Endothelial cell of umbilical vein (primary cell): Measurements from ENCODE around the gene NME5. TPM values are rescaled to one million over a fixed set of nuclear protein-coding genes. Genes with fewer than 3 reads are reported as not detected.

Experiments used
- BruUV-seq: library from RNA; stranded (reverse); fragments of 400-500 nt; replicated peaks from 2 replicates; lab custom pipeline; 2021; lab: Mats Ljungman, UMichigan
- CTCF ChIA-PET: fragments of 300-600, 350-600 bp; sonication (Branson Sonifier 250); formaldehyde crosslinking; loops from one replicate; lab custom pipeline; 2021; ENCODE audit warnings: antibody characterized with exemption, inconsistent platforms; lab: Charles Lee
- POLR2A ChIA-PET: fragments of 300-600, 350-600 bp; sonication (Branson Sonifier 250); formaldehyde crosslinking; loops from one replicate; lab custom pipeline; 2021; ENCODE audit warnings: antibody characterized with exemption, inconsistent platforms; lab: Charles Lee
- DNase-seq: peaks from one replicate; pipeline ENCODE4 v3.0.0-alpha.2; 2011; ENCODE audit warnings: low read depth, low spot score
- FAIRE-seq: peaks from 2 replicates; lab custom pipeline; 2011; peaks lifted over from hg19 to GRCh38; lab: Jason Lieb, UNC
- H2AFZ ChIP-seq: 2 replicates; pipeline ENCODE4 v1.6.0; 2012; ENCODE audit warnings: low read depth, low read length, control low read depth, inconsistent platforms
- H3K27ac ChIP-seq: 2 replicates; pipeline ENCODE4 v1.5.1; 2011; ENCODE audit warnings: low read depth, mild to moderate bottlenecking, control low read depth, low read length, moderate library complexity; ENCODE audit not compliant: insufficient read depth
- H3K27me3 ChIP-seq, 2 experiments: 2 replicates each; pipeline versions ENCODE4 v1.6.0 to v1.6.1; 2011; ENCODE audit warnings: low read length in 2 of 2, mixed read lengths in 1 of 2; ENCODE audit not compliant: control insufficient read depth in 2 of 2, insufficient read depth in 2 of 2
- H3K36me3 ChIP-seq, 2 experiments: 2 replicates in 1 of 2; 3 replicates in 1 of 2; pipeline ENCODE4 v1.5.1; 2011; ENCODE audit warnings: low read length in 2 of 2, mild to moderate bottlenecking in 1 of 2, moderate library complexity in 1 of 2; ENCODE audit not compliant: control insufficient read depth in 2 of 2, insufficient read depth in 2 of 2; ENCODE audit errors: extremely low read depth in 1 of 2
- H3K4me1 ChIP-seq: 3 replicates; pipeline ENCODE4 v1.5.1; 2011; ENCODE audit warnings: mild to moderate bottlenecking, low read length; ENCODE audit not compliant: control insufficient read depth, insufficient read depth; ENCODE audit errors: extremely low read depth
- H3K4me2 ChIP-seq: 2 replicates; pipeline ENCODE4 v1.6.1; 2011; ENCODE audit warnings: low read length, control low read depth, mixed read lengths; ENCODE audit not compliant: insufficient read depth
- H3K4me3 ChIP-seq, 3 experiments: fragments of 200-600 bp in 1 of 3; sonication (generic), shearing (Covaris generic) in 1 of 3; replicated peaks in 1 of 3; 2 replicates each; pipeline ENCODE4 v1.5.1; 2011 to 2016; ENCODE audit warnings: control low read depth in 3 of 3, low read length in 3 of 3, mild to moderate bottlenecking in 2 of 3, inconsistent platforms in 1 of 3, low read depth in 1 of 3, moderate library complexity in 1 of 3; ENCODE audit not compliant: insufficient read depth in 1 of 3
- H3K79me2 ChIP-seq: 2 replicates; pipeline ENCODE4 v1.6.0; 2012; ENCODE audit warnings: low read length, inconsistent platforms; ENCODE audit not compliant: control insufficient read depth, insufficient read depth
- H3K9ac ChIP-seq: replicated peaks from 2 replicates; pipeline ENCODE3; 2011; ENCODE audit warnings: low read length, control low read depth; ENCODE audit not compliant: insufficient read depth; ENCODE audit errors: extremely low read depth
- H3K9me1 ChIP-seq: replicated peaks from 3 replicates; pipeline ENCODE4 v1.6.0; 2011; ENCODE audit warnings: mild to moderate bottlenecking, low read length; ENCODE audit not compliant: control insufficient read depth, insufficient read depth; ENCODE audit errors: extremely low read depth
- H3K9me3 ChIP-seq: replicated peaks from 2 replicates; pipeline ENCODE4 v1.5.1; 2012; ENCODE audit warnings: low read length, inconsistent platforms; ENCODE audit not compliant: control insufficient read depth, insufficient read depth
- H4K20me1 ChIP-seq: replicated peaks from 2 replicates; pipeline ENCODE3; 2011; ENCODE audit warnings: mild to moderate bottlenecking, low read length; ENCODE audit not compliant: control insufficient read depth, insufficient read depth; ENCODE audit errors: extremely low read depth
- EZH2 ChIP-seq: IDR thresholded peaks from 2 replicates; pipeline ENCODE4 v1.6.1; 2012; ENCODE audit warnings: borderline replicate concordance, low read depth, mild to moderate bottlenecking, moderate library complexity, low read length, inconsistent platforms; ENCODE audit not compliant: severe bottlenecking
- FOS ChIP-seq: IDR thresholded peaks from 2 replicates; pipeline ENCODE4 v1.6.1; 2011; ENCODE audit warnings: mild to moderate bottlenecking, low read length, moderate library complexity, borderline replicate concordance; ENCODE audit not compliant: insufficient read depth
- GATA2 ChIP-seq: IDR thresholded peaks from 2 replicates; pipeline ENCODE4 v1.7.0; 2011; ENCODE audit warnings: low read depth, mild to moderate bottlenecking, moderate library complexity, mixed read lengths, low read length; ENCODE audit not compliant: insufficient read length, insufficient read depth
- JUN ChIP-seq: IDR thresholded peaks from 2 replicates; pipeline ENCODE4 v1.6.1; 2011; ENCODE audit warnings: borderline replicate concordance, low read depth; ENCODE audit not compliant: insufficient read length, insufficient read depth
- MYC ChIP-seq: IDR thresholded peaks from one replicate; pipeline ENCODE4 v1.6.1; 2011; ENCODE audit warnings: mild to moderate bottlenecking, low read depth, low read length
- POLR2A ChIP-seq: IDR thresholded peaks from 2 replicates; pipeline ENCODE4 v1.6.1; 2012; ENCODE audit warnings: low read depth, mild to moderate bottlenecking, control low read depth, low read length
- POLR2AphosphoS5 ChIP-seq: IDR thresholded peaks from 2 replicates; pipeline ENCODE4 v1.6.1; 2012; ENCODE audit warnings: low read depth, mild to moderate bottlenecking, control low read depth, low read length, moderate library complexity; ENCODE audit not compliant: insufficient read depth
- dilution Hi-C: fragments of 300-500 bp; cut with MboI; formaldehyde crosslinking; loops from one replicate; pipeline ENCODE4 v1.15.0; 2019; ENCODE audit warnings: low sequenced_read_pairs; ENCODE audit not compliant: extremely low pct_ligation_motif_present
- intact Hi-C: fragments of 100-400 bp; cut with micrococcal nuclease; formaldehyde crosslinking; loops from one replicate; pipeline ENCODE4 v1.10.0; 2022
- polyA plus RNA-seq, 4 experiments: library from polyadenylated mRNA; depleted of rRNA in 3 of 4; stranded (reverse) in 3 of 4; unstranded in 1 of 4; fragments of >200 nt; gene quantifications; 2 replicates each; pipeline versions ENCODE4 v1.2.1 to v1.2.3, GENCODE V29; 2011 to 2012; ENCODE audit warnings: missing spikeins in 1 of 4
- total RNA-seq: library from RNA; stranded (reverse); gene quantifications from 2 replicates; pipeline ENCODE4 v1.2.3, GENCODE V29; 2021
- TF ChIP-seq, protein P1 (sequence below): IDR thresholded peaks from 2 replicates; pipeline ENCODE4 v1.6.1; 2011; ENCODE audit not compliant: insufficient read depth, insufficient read length
- TF ChIP-seq, protein P2 (sequence below), 2 donors: IDR thresholded peaks; 1 replicate in 1 of 2; 2 replicates in 1 of 2; pipeline ENCODE4 v1.5.1; 2011; ENCODE audit warnings: low read length in 2 of 2, mild to moderate bottlenecking in 2 of 2, moderate library complexity in 2 of 2, control low read depth in 1 of 2, inconsistent platforms in 1 of 2, low read depth in 1 of 2; ENCODE audit not compliant: insufficient read depth in 1 of 2; ENCODE audit errors: extremely low read depth in 1 of 2

The NME5 gene
- total and polyA plus RNA-seq, 2 donors (not counting 3 experiments of a cell fraction or from before 2014, with no cell fraction given), result 0.11 to 1.5 TPM

DNA sequence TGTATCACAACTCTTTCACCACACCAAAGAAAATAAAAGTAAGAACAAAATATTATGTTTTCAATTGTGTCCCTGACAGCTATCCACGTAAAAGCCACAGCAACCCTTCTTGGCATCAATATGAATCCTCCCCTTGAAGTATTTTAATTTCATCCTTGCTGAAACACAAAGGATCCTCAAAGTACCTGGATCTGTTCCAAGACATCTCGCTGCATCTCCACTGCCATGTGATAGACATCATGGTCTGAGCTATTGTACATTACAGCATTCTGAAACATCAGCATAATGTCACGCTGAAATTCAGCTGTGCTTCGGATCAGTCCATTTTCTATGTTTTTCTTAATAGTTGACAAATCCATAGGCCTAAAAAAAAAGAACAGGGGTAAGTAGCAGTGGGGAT lies 21.5 kb upstream of the NME5 start:
- no TSS peak for BruUV-seq
- POLR2A ChIA-PET, result no interaction called here
- Histone ChIP-seq H3K27ac (no peak overlapping the region), H3K4me2 (no peak overlapping the region), H3K9me3 (no peaks in the 10 kb centered on the region), H3K4me3 (no peak overlapping the region), H3K27me3 (no peaks in the 10 kb centered on the region), H3K4me1 (no peaks in the 10 kb centered on the region), H2AFZ (no peak overlapping the region), H4K20me1 (no peaks in the 10 kb centered on the region), H3K9ac (no peak overlapping the region), H3K36me3 (peaks cover 42 to 67% of the 10 kb centered on the region in 2 experiments), H3K9me1 (no peaks in the 10 kb centered on the region), H3K79me2 (no peaks in the 10 kb centered on the region)
- dilution Hi-C loops (no loop called here), intact Hi-C loops (no loop called here)
- CTCF ChIA-PET, result no interaction called here
- no peak for FAIRE-seq
- DNase-seq, result no peak
- TF ChIP-seq JUN (no peak), POLR2AphosphoS5 (no peak), EZH2 (no peak), POLR2A (no peak), MYC (no peak), GATA2 (no peak)
- TF ChIP-seq, protein P1, sequence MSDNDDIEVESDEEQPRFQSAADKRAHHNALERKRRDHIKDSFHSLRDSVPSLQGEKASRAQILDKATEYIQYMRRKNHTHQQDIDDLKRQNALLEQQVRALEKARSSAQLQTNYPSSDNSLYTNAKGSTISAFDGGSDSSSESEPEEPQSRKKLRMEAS, result no peak

GRCh38 chr5:138159666-138160065 lies 20.4 kb upstream of the NME5 start:
- FAIRE-seq (no peak), DNase-seq (no peak)
- intact Hi-C loops, result no loop called here
- Histone ChIP-seq H3K9me1 (no peaks in the 10 kb centered on the region), H3K27ac (no peak overlapping the region), H4K20me1 (no peaks in the 10 kb centered on the region), H2AFZ (no peak overlapping the region), H3K36me3 (peaks cover 39 to 59% of the 10 kb centered on the region in 2 experiments), H3K4me2 (no peak overlapping the region), H3K9me3 (no peaks in the 10 kb centered on the region), H3K9ac (no peak overlapping the region), H3K4me1 (no peaks in the 10 kb centered on the region), H3K4me3 (no peak overlapping the region), H3K79me2 (no peaks in the 10 kb centered on the region), H3K27me3 (no peaks in the 10 kb centered on the region)
- ChIA-PET POLR2A (no interaction called here), CTCF (no interaction called here)
- dilution Hi-C loops, result no loop called here
- TF ChIP-seq MYC, result no peak
- no peak for TF ChIP-seq FOS
- no peak for TF ChIP-seq GATA2
- no peak for TF ChIP-seq POLR2AphosphoS5
- TF ChIP-seq, protein P2, sequence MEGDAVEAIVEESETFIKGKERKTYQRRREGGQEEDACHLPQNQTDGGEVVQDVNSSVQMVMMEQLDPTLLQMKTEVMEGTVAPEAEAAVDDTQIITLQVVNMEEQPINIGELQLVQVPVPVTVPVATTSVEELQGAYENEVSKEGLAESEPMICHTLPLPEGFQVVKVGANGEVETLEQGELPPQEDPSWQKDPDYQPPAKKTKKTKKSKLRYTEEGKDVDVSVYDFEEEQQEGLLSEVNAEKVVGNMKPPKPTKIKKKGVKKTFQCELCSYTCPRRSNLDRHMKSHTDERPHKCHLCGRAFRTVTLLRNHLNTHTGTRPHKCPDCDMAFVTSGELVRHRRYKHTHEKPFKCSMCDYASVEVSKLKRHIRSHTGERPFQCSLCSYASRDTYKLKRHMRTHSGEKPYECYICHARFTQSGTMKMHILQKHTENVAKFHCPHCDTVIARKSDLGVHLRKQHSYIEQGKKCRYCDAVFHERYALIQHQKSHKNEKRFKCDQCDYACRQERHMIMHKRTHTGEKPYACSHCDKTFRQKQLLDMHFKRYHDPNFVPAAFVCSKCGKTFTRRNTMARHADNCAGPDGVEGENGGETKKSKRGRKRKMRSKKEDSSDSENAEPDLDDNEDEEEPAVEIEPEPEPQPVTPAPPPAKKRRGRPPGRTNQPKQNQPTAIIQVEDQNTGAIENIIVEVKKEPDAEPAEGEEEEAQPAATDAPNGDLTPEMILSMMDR (IDR thresholded peaks at IDR 0.05; ENCODE audit: extremely low read depth in 1 of 2, insufficient read depth in 1 of 2, low read depth in 1 of 2, low read length in 2 of 2), result no peak
- TF ChIP-seq JUN, result no peak
- no peak for TF ChIP-seq POLR2A
- TF ChIP-seq EZH2, result no peak
- TF ChIP-seq, protein P1, result no peak
- no TSS peak for BruUV-seq
